GM12865 (cell line): ENCODE data around the gene THSD7B.

Experiments
- DNase-seq: peaks from one replicate; pipeline ENCODE4 v3.0.0; 2010; ENCODE audit warnings: low read depth
- H3K4me3 ChIP-seq: 2 replicates; pipeline ENCODE4 v1.5.1; 2011; ENCODE audit warnings: mild to moderate bottlenecking, low read depth, low read length, control low read depth
- CTCF ChIP-seq: IDR thresholded peaks from 2 replicates; pipeline ENCODE4 v1.5.1; 2011; ENCODE audit warnings: low read length, control low read depth, low read depth, inconsistent platforms; ENCODE audit not compliant: insufficient read depth; ENCODE audit errors: missing control alignments

The THSD7B gene

GRCh38 chr2:137202318-137202717 lies 437.0 kb downstream of the THSD7B start:
- H3K4me3 ChIP-seq = no peak overlapping the region
- DNase-seq = no peak
- TF ChIP-seq CTCF = no peak

- TF ChIP-seq CTCF = no peak
Observed at GRCh38 chr2:137205324-137205723, 440.0 kb downstream of the THSD7B start.

GRCh38 chr2:137206069-137206468 lies 440.7 kb downstream of the THSD7B start:
- no peak overlapping the region for H3K4me3 ChIP-seq
- no peak for DNase-seq
- no peak for TF ChIP-seq CTCF

More at GRCh38 chr2:137205324-137205723, 440.0 kb downstream of the THSD7B start:
- H3K4me3 ChIP-seq = no peak overlapping the region
- DNase-seq = no peak

GRCh38 chr2:137207030-137207429 lies 441.7 kb downstream of the THSD7B start:
- no peak overlapping the region for H3K4me3 ChIP-seq
- TF ChIP-seq CTCF = no peak
- no peak for DNase-seq

GRCh38 chr2:137208431-137208891 lies 443.1 kb downstream of the THSD7B start:
- no peak for TF ChIP-seq CTCF
- no peak overlapping the region for H3K4me3 ChIP-seq
- DNase-seq = no peak

- no peak for TF ChIP-seq CTCF
- no peak overlapping the region for H3K4me3 ChIP-seq
- DNase-seq = no peak
Observed at GRCh38 chr2:137210039-137210438, 444.7 kb downstream of the THSD7B start.

GRCh38 chr2:137211761-137212160 lies 446.4 kb downstream of the THSD7B start:
- TF ChIP-seq CTCF = no peak
- DNase-seq = no peak
- H3K4me3 ChIP-seq = no peak overlapping the region
